ENCODE results near the gene DPPA3.

DNA sequence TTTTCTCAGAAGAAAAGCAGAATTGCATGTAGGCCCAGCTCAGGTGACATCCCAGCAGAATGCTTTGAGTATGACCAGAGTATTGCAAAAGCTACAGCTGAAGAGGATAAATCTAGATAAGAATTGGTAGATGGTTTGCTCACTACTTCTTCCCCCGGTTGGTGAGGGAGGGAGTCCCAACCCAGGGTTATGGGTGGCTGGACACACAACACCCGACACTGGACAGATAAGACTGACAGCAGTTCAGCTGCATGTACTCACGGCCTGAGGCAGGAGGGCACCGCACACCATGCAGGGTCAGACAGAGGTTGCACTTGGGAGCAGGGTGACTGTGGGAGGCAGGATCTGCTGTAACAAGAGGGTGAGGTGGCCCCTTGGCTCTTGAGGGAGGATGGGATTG lies 37.6 kb downstream of the DPPA3 start:
- TF ChIP-seq, protein P1, sequence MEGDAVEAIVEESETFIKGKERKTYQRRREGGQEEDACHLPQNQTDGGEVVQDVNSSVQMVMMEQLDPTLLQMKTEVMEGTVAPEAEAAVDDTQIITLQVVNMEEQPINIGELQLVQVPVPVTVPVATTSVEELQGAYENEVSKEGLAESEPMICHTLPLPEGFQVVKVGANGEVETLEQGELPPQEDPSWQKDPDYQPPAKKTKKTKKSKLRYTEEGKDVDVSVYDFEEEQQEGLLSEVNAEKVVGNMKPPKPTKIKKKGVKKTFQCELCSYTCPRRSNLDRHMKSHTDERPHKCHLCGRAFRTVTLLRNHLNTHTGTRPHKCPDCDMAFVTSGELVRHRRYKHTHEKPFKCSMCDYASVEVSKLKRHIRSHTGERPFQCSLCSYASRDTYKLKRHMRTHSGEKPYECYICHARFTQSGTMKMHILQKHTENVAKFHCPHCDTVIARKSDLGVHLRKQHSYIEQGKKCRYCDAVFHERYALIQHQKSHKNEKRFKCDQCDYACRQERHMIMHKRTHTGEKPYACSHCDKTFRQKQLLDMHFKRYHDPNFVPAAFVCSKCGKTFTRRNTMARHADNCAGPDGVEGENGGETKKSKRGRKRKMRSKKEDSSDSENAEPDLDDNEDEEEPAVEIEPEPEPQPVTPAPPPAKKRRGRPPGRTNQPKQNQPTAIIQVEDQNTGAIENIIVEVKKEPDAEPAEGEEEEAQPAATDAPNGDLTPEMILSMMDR (IDR thresholded peaks at IDR 0.05; ENCODE audit: low read depth, low read length, poor library complexity, severe bottlenecking) = no peak
- TF ChIP-seq EZH2phosphoT487 (IDR thresholded peaks at IDR 0.05; ENCODE audit: borderline replicate concordance, low read length) = no peak
